ENCODE measurements around the gene ANOS1.
"Not testable (repeated sequence)": the region's sequence is repeated elsewhere in the genome, so short reads cannot be mapped to it uniquely, and the experiment has no call there.

ANOS1 gene

DNA sequence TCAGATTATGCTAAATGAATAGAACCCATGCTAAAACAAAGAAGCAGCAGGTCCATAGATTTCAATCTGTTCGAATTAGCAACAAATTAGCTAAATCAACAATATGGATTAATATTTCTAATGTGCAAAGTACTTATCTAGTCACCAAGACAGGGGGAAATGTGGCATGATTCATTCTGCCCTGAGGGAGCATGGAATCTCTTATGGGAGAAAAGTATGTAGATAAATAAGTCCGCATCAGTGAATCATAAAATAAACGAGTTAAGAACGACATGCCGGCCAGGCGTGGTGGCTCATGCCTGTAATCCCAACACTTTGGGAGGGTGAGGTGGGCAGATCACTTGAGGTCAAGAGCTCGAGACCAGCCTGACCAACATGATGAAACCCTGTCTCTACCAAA is 102.1 kb downstream of the ANOS1 start:
- DNase-seq (ENCODE audit: low read depth in 2 of 3, low spot score in 1 of 3) = no peak

DNA sequence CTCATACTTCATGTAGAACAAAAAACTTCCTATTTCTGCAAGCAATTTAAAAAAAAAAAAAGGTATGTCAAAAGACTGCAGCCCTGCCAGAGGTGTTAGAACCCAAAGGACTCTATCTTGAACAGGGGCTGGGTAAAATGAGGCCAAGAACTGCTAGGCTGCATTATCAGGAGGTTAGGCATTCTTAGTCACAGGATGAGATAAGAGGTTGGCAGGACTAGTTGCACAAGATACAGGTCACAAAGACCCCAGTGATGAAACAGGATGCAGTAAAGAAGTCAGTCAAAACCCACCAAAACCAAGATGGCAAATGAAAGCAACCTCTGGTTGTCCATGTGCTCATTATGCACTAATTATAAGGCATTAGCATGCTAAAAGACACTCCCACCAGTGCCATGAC is 104.1 kb downstream of the ANOS1 start:
- no peak for DNase-seq (ENCODE audit: low read depth in 2 of 3, low spot score in 1 of 3)

DNA sequence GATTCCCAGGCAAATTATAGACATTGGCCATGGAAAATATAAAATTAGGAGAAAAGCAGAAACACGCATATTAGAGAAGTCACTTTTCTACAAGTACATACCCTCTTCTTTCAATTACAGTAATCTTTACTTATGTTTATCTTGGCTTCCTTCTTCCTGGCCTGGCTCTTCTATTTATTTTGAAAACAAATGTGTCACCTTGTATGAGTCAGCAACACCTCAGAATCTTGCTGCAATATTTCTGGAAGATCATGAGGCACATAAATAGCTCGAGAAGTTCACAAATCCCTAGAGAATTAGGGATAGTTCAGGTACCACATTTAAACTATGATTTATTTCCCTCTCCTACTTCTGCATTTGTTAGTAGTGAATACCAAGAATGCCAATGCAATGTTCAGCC is 124.6 kb downstream of the ANOS1 start:
- DNase-seq (ENCODE audit: low read depth in 2 of 3, low spot score in 1 of 3) = no peak

DNA sequence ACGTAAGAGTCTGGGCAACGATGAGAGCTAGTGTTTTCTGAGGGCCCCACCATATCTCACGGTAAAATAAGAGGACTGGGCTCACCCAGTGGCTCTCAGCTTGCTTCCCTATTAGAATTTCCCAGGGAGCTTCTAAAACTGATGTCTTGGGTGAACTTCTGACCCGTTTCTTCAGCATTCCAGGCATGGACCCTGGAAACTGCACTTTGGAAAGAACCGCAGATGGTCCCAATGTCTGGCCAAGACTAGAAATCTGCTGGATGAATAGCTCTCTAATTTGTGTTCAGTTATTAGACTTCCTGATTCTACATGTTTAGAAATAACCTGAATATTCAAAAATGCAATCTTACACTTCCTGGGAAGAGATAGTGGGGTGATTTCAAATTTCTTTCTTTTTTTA is 127.8 kb downstream of the ANOS1 start:
- no peak for DNase-seq (ENCODE audit: low read depth in 2 of 3, low spot score in 1 of 3)

DNA sequence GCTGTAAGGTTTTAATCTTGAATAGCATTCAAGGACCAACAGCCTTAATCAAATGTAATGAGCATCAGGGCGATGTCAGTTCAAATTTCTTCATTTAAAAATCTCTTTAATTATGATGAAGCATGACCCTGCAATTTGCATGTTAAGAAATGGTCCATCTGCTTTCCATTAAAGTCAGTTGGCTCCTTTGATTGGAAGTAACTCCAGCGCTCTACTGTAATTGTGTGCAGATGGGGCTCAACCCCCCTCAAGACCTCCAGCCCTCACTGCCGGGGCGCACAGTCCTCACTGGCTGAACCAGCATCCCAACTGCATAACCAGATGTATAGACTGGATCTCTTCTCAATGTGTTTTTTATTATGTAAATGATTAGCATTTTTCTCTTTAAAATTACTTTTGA is 140.4 kb downstream of the ANOS1 start:
- no peak for DNase-seq (ENCODE audit: low read depth in 2 of 3, low spot score in 1 of 3)

DNA sequence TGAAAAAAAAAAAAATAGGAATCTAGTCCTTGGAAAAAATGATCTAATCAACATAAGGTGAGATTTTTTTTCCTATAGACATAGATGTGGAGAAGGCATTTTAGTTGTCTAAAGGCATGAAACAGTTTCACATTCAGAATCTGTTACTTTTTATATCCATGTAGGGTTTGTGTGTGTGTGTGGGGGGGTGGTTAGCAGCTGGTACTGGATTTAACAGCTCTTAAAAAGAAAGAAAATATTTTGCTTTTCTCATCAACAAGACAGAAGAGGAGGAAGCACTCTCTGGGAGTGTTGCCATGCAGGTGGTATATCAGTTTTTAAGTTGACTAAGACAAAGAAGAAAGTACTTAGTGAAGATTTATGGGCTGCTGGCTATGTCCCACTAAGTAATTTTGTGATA is 145.0 kb downstream of the ANOS1 start:
- DNase-seq (ENCODE audit: low read depth in 2 of 3, low spot score in 1 of 3) = no peak

DNA sequence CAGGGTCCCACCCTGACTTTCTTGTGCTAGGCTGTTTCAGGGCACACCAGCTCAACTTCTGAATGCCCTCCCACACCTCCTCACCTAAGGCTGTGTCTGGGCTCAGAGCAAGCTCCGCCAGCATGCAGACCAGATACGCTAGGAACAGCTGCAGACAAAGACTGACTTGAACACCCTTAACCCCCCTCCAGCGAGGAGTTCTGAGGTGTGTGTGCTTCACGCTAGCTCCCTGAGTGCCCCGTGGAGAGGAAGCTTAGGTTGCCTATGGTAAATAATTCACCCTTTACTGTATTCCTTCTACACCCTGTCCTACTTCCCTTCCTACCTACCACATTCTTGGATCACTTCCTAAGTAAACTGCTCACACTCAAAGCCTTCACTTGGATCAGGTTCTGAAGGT is 152.3 kb downstream of the ANOS1 start:
- no peak for DNase-seq (ENCODE audit: low read depth in 2 of 3, low spot score in 1 of 3)

DNA sequence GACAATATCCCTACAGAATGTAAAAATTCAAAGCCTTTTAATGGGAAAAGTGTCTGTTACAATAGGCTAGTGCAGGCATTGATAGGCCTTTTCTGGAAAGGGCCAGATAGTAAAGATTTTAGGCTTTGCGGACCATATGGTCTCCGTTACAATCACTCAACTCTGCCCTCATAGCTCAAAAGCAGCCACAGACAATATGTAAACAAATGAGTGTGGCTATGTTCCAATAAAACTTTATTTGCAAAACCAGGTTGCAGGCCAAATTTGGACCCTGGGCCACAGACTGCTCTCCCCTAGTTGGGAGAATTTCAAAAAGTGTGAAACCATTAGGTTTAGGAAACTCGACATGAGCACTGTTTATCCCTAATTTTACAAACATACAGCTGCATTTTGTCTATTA is 155.1 kb downstream of the ANOS1 start:
- no peak for DNase-seq (ENCODE audit: low read depth in 2 of 3, low spot score in 1 of 3)

DNA sequence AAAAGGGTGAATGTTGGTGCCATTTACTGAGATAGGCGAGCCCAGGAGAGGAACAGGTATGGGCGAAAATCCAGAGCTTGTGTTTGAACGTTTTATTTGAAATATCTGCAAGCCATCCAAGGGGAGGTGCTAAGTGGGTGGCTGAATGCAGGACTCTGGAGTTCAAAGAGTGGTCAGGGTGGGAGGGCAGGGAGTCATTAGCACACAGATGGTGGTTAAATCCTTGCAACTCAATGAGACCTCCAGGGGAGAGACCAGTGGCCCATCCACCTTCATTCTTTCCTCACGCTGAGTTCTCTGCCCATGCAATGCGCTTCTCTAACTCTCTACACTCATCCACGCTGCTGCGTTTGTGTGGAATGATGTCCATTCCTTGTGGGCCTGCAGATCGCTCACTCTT is 166.2 kb downstream of the ANOS1 start:
- DNase-seq (ENCODE audit: low read depth in 2 of 3, low spot score in 1 of 3) = no peak

DNA sequence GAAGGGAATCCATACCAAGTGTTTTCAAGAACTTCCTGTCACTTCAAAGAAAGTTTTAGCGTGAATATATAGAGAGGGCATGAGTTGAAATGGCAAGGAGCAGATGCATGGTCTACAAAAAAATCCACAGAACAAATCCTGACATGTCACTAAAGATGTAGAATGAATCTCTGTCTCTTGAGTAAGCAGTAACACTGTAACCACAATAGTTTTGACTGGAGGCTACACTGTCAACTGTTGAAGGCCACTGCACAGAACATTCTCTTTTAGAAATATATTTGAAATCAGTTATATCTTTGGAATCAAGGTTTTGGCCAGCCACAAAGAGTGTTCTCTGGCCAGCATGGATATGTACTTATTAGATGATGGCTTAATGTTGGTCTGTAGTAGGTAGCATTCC is 183.5 kb downstream of the ANOS1 start:
- DNase-seq (ENCODE audit: low read depth in 2 of 3, low spot score in 1 of 3) = no peak

DNA sequence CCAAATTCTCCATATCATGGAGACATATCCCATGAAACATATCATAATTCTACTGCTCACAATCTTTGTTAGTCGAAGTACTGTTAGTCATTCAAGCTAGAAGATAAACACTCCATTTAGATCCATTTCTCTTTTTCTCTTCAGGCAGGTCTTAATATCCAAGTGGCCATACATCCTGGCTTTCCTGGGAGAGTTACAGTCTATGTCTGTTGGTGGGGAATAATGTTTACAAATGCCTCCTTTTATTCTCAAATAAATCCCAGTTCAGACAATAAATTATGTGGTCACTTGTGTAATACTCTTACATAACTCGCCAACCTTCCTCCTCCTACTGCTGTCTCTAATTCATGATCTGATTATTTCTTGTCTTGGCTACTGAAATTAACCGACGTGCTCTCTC is 185.2 kb downstream of the ANOS1 start:
- no peak for DNase-seq (ENCODE audit: low read depth in 2 of 3, low spot score in 1 of 3)

DNA sequence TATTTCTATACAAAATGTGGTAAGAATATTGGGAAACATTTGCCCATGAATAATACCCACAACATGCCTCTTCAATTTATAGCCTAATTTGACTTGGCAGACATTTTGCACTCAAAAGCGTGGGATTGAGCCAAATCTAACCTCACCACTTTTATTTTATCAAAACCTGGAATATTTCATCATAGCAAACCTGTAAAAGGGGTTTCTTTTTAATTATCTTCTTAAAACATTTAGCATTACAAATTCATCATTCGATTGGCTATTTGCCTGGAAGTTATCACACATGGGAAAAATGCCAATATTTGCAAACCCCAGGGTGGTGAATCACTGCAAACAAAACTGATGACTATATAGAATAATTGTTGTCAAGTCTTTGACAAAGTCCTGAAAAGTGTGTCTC is 211.1 kb downstream of the ANOS1 start:
- DNase-seq (ENCODE audit: low read depth in 2 of 3, low spot score in 1 of 3) = no peak

DNA sequence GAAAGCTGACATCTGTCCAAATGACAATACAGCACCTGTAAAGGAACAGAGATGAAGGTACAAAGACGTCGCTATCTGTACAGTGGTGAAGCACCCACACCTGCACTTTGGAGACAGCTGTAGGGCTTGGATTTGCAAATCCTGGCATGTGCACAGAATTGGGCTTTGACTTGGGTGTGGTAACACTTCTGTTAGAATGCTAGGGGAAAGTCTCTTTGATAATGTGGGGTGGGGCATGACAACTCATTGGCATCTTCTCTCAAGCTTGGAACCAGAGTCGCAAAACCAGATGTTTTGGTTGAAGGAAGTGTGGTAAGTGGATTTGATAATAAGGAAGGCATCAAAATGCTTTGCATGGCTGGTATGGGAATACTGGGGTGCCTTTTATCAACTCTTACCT is 211.8 kb downstream of the ANOS1 start:
- DNase-seq (ENCODE audit: low read depth in 2 of 3, low spot score in 1 of 3) = no peak

DNA sequence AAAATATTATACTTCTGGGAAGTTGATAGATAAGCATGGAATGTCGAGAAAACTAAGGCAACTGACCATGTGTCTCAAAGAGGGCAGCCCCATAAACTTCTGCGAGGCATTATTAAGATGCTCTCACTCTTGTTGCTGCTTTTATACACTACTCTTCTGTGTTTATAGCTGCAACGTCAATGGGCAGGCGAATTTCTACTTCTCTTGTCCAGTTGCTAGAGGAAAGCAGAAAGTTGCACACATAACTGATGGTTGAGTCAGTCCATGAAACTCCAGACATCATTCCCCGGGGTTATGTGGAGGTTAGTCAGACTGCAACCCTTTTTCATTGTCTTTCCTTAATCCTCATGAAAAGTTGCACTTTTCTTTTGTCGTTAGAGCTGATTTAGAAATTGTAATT is 227.5 kb downstream of the ANOS1 start:
- DNase-seq (ENCODE audit: low read depth in 2 of 3, low spot score in 1 of 3) = no peak

DNA sequence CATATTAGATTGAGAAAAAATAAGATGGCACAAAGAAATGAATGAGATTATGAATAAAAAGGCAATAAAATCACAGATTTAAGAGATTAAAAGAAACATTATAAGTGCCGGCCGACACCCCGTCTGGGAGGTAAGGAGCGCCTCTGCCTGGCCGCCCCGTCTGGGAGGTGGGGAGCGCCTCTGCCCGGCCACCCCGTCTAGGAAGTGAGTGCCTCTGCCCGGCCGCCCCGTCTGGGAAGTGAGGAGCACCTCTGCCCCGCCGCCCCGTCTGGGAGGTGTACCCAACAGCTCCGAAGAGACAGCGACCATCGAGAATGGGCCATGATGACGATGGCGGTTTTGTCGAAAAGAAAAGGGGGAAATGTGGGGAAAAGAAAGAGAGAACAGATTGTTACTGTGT is 229.8 kb downstream of the ANOS1 start:
- DNase-seq (ENCODE audit: low read depth in 2 of 3, low spot score in 1 of 3) = not testable (repeated sequence)

DNA sequence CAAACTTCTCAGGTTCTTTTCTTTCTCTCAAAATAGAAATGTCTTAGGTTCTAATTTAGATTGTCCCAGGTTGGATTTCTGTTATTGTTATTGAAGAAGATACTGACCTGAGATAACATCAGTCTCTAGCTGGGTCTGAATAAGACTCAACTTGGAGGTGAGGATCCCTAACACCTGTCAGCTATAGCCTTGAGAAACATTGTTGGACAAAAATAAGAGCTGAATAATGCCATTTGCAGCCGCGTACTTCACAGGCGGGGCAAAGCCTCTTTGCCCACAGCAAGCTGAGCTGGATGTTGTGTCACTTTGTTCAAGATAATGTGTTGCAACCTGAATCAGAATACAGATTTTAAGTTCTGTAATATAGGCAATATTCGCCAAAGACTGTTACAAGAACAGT is 231.7 kb downstream of the ANOS1 start:
- DNase-seq (ENCODE audit: low read depth in 2 of 3, low spot score in 1 of 3) = no peak

DNA sequence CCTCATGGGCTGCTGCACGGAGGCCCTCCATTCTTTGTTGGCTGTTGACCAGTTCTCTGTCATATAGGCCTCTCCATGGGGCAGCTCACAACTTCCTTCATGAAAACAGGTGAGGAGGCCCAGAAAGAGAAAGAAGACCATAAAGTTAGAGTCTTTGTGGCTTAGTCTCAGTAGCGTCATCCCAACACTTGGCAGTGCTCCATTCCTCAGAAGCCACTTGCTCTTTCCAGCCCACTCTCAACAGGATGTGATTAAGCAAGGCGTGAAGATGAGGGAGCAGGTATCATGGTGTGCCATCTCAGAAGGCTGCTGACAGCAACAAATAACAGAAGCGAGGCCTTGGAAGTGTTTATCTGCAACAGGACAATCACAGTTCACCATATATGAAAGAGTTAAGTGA is 236.9 kb downstream of the ANOS1 start:
- not testable (repeated sequence) for DNase-seq (ENCODE audit: low read depth in 2 of 3, low spot score in 1 of 3)

DNA sequence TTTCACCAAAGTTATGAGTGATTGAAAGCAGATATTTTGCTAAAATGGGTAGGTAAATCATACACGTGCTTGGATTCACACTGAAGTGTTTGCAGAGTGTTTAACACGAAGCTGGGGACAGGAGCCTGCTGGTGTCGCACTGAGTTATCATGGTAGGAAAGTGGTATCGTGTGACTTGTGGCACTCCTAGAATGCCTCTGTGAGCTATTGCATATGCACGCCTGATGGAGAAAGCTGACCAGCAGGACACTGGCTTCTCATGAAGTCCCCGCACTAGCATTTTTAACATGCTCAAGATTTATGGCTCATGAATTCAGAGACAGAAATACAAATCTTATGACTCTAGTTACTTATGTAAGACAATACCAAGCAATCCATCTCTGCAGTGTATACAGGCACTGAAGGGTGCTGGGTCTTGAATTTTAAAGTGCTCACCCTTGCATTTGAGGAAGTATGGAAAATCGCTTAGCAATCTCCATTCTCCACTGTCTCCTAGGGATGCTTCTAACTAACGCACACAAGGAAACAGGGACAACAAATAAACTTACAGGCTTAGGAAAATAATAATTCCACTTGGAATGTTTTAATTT is 247.5 kb downstream of the ANOS1 start:
- DNase-seq (ENCODE audit: low read depth in 2 of 3, low spot score in 1 of 3) = no peak
